MCF 10A (cell line): ENCODE data around the gene TNNI2. TPM values are rescaled to one million over a fixed set of nuclear protein-coding genes. Genes with fewer than 3 reads are reported as not detected.
A peak's percentile ranks its signal among the peaks of the same experiment; 100 is the strongest.

ENCODE experiments used
- BruUV-seq: library from RNA; stranded (reverse); fragments of 400-500 nt; replicated peaks from 2 replicates; lab custom pipeline; 2021; lab: Mats Ljungman, UMichigan
- CTCF ChIA-PET: fragments of 300-600 bp; sonication (Branson Sonifier 250); formaldehyde crosslinking; extraction: SDS; loops from one replicate; lab custom pipeline; 2021; ENCODE audit warnings: antibody characterized with exemption, inconsistent platforms; lab: Yijun Ruan, JAX
- POLR2A ChIA-PET: fragments of 300-600, 350-650 bp; sonication (Branson Sonifier 250); formaldehyde crosslinking; extraction: SDS; loops from one replicate; lab custom pipeline; 2020; ENCODE audit warnings: antibody characterized with exemption, inconsistent platforms; lab: Yijun Ruan, JAX
- DNase-seq: peaks from one replicate; pipeline ENCODE4 v3.0.0-alpha.2; 2018; ENCODE audit not compliant: unreplicated experiment
- H3K27ac Mint-ChIP-seq: one replicate; pipeline ENCODE4 v1.8.0; 2022; ENCODE audit warnings: mild to moderate bottlenecking, low read depth, mixed read lengths; ENCODE audit not compliant: unreplicated experiment
- H3K27me3 Mint-ChIP-seq: one replicate; pipeline ENCODE4 v1.8.0; 2022; ENCODE audit warnings: mixed read lengths; ENCODE audit not compliant: insufficient read depth, unreplicated experiment
- H3K36me3 Mint-ChIP-seq: one replicate; pipeline ENCODE4 v1.8.0; 2022; ENCODE audit warnings: mild to moderate bottlenecking, moderate library complexity, mixed read lengths; ENCODE audit not compliant: insufficient read depth, unreplicated experiment
- H3K4me1 Mint-ChIP-seq: one replicate; pipeline ENCODE4 v1.8.0; 2022; ENCODE audit warnings: mixed read lengths; ENCODE audit not compliant: insufficient read depth, unreplicated experiment
- H3K4me3 Mint-ChIP-seq: one replicate; pipeline ENCODE4 v1.8.0; 2022; ENCODE audit warnings: mild to moderate bottlenecking, moderate library complexity, mixed read lengths; ENCODE audit not compliant: unreplicated experiment
- H3K9me3 Mint-ChIP-seq: one replicate; pipeline ENCODE4 v1.8.0; 2022; ENCODE audit warnings: mixed read lengths; ENCODE audit not compliant: unreplicated experiment
- intact Hi-C: fragments of 100-400 bp; cut with micrococcal nuclease; formaldehyde crosslinking; loops from 2 replicates; pipeline ENCODE4 v1.14.1; 2022
- total RNA-seq: library from RNA; stranded (reverse); gene quantifications from 2 replicates; pipeline ENCODE4 v1.2.3, GENCODE V29; 2022
- TF ChIP-seq, protein P1 (sequence below): fragments of 200-600 bp; IDR thresholded peaks from one replicate; pipeline ENCODE4 v1.8.0; 2022; ENCODE audit warnings: antibody characterized with exemption, mild to moderate bottlenecking; ENCODE audit not compliant: unreplicated experiment

Gene TNNI2
- total RNA-seq, 1 experiment from 2014 or later, result 77.7 TPM

DNA sequence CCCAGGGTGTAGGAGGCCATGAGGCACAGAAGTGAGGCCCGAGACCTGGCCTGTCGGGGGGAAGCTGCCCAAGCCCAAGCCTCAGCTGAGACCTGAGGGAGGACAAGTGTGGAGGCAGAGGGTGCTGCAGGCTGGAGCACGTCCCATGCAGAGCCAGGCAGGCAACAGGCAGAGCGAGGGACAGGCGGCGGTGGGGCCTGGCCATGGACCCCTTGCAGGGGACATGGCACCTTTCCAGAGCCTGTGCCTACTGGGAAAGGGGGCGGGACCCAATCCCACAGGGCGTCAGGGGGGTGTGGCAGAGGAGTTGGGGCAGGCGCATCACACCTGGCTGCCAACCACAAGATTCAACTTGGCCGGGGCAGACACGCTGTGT is 4.3 kb downstream of the TNNI2 start:
- intact Hi-C loops, result no loop called here

DNA sequence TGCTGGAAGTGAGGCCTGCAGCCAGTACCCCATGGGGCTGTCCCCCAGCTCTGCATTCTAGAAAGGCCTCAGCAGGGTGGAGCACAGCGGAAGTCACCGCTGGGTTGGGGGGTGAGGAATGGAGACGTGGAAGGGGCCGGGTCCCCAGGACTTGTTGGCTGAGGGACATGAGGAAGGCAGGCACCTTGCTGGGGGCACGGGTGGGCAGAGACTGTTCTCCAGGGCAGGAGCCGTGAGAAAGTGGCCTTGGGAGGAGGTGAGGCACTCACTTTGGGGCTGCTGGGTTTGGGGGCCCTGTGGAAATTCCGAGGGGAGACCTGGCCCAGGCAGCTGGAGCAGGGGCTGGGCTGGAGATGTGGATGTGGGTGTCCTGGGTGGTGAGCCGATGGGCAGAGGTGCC is 5.0 kb downstream of the TNNI2 start:
- H3K9me3 Mint-ChIP-seq, result no peaks in the 10 kb centered on the region
- ChIA-PET CTCF (no interaction called here), POLR2A (interaction anchor here (1.0 to 2.2 kb wide), 2 partner anchors 10 to 19 kb away, joined by 3 to 32 read pairs; partner anchors contain the start of gene SYT8)
- H3K4me3 Mint-ChIP-seq, result peak overlapping the region; percentile 48
- intact Hi-C loops, result no loop called here
- no peaks in the 10 kb centered on the region for H3K27me3 Mint-ChIP-seq
- DNase-seq, result no peak
- H3K27ac Mint-ChIP-seq, result peak overlapping the region; percentile 77
- H3K36me3 Mint-ChIP-seq, result peaks cover 25% of the 10 kb centered on the region
- TF ChIP-seq, protein P1, sequence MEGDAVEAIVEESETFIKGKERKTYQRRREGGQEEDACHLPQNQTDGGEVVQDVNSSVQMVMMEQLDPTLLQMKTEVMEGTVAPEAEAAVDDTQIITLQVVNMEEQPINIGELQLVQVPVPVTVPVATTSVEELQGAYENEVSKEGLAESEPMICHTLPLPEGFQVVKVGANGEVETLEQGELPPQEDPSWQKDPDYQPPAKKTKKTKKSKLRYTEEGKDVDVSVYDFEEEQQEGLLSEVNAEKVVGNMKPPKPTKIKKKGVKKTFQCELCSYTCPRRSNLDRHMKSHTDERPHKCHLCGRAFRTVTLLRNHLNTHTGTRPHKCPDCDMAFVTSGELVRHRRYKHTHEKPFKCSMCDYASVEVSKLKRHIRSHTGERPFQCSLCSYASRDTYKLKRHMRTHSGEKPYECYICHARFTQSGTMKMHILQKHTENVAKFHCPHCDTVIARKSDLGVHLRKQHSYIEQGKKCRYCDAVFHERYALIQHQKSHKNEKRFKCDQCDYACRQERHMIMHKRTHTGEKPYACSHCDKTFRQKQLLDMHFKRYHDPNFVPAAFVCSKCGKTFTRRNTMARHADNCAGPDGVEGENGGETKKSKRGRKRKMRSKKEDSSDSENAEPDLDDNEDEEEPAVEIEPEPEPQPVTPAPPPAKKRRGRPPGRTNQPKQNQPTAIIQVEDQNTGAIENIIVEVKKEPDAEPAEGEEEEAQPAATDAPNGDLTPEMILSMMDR, result no peak
- BruUV-seq, result no TSS peak
- peaks cover 38% of the 10 kb centered on the region for H3K4me1 Mint-ChIP-seq

More for the DNA sequence above, 4.3 kb downstream of the TNNI2 start:
- H3K4me1 Mint-ChIP-seq, result peaks cover 31% of the 10 kb centered on the region
- BruUV-seq, result no TSS peak
- ChIA-PET CTCF (interaction anchor here (0.7 to 1.0 kb wide), 2 partner anchors 105 to 112 kb away, joined by 3 read pairs; no protein-coding TSS in a partner anchor), POLR2A (interaction anchor here (0.6 to 2.2 kb wide), 8 partner anchors 9 to 96 kb away, joined by 3 to 32 read pairs (median 3); partner anchors contain the start of genes IFITM10 and SYT8)
- TF ChIP-seq, protein P1, result no peak
- no peaks in the 10 kb centered on the region for H3K27me3 Mint-ChIP-seq
- peak overlapping the region; percentile 77 for H3K27ac Mint-ChIP-seq
- H3K4me3 Mint-ChIP-seq, result peak overlapping the region; percentile 48
- peaks cover 26% of the 10 kb centered on the region for H3K36me3 Mint-ChIP-seq
- H3K9me3 Mint-ChIP-seq, result no peaks in the 10 kb centered on the region
- peak; percentile 85 for DNase-seq

DNA sequence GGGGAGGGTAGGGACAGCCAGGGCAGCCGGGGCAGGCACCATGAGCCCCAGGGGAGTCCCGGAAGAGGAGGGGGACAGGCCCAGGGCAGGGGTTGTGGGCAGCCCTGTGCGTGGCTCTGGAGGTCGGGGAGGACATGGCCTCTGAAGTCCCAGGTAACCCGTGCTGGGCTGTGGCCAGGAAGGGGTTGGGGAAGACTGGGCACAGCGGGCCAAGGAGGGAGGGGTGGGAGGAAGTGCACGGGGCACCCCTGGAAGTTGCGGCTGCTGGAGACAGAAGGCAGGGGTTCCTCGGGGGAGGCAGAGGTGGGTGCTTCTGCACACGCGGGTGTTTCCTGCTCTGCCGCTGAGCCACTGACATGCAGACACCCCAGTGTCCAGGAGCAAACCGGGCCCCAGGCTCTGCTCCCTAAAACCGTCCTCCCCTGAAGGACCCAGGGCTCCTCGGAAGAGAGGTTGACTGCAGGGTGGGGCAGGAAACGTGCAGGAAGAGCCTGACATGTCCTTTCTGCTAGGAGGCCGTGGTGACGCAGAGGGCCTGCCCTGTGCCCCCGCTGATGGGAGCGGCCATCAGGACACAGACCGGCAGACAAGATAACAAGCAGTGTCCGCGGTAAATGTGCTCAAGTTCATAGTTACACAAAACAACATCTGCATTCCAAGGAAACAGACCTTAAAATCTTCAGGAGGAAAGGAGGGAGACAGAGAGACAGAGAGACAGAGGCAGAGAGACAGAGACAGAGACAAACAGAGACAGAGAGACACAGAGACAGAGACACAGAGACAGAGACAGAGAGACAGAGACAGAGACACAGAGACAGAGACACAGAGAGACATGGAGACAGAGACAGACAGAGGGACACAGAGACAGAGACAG is 5.7 kb downstream of the TNNI2 start:
- Mint-ChIP-seq H3K9me3 (no peaks in the 10 kb centered on the region), H3K4me3 (peak overlapping the region; percentile 48), H3K27me3 (no peaks in the 10 kb centered on the region), H3K4me1 (peaks cover 40% of the 10 kb centered on the region), H3K36me3 (peaks cover 27% of the 10 kb centered on the region), H3K27ac (peak overlapping the region; percentile 77)
- DNase-seq, result peak; percentile 60
- POLR2A ChIA-PET, result interaction anchor here (1.0 to 2.2 kb wide), 2 partner anchors 11 to 18 kb away, joined by 3 to 32 read pairs; partner anchors contain the start of gene SYT8
- TF ChIP-seq, protein P1, result no peak
- CTCF ChIA-PET, result no interaction called here
- intact Hi-C loops, result no loop called here
- no TSS peak for BruUV-seq

DNA sequence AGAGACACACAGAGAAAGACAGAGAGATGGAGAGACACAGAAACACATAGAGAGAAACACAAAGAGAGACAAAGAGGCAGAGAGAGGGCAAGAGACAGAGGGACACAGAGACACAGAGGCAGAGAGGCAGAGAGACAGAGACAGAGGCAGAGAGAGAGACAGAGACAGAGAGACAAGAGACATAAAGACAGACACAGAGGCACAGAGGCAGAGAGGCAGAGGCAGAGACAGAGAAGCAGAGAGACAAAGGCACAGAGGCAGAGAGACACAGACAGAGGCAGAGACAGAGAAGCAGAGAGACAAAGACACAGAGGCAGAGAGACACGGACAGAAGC is 6.3 kb downstream of the TNNI2 start:
- peaks cover 40% of the 10 kb centered on the region for H3K4me1 Mint-ChIP-seq
- peaks cover 25% of the 10 kb centered on the region for H3K36me3 Mint-ChIP-seq
- BruUV-seq, result no TSS peak
- POLR2A ChIA-PET, result interaction anchor here (0.7 kb wide), 1 partner anchor 8 kb away, joined by 3 read pairs; no protein-coding TSS in a partner anchor
- CTCF ChIA-PET, result interaction anchor here (1.0 to 1.3 kb wide), 2 partner anchors 12 to 298 kb away, joined by 3 to 4 read pairs; no protein-coding TSS in a partner anchor
- no peak for DNase-seq
- H3K27me3 Mint-ChIP-seq, result no peaks in the 10 kb centered on the region
- peak overlapping the region; percentile 13 for H3K4me3 Mint-ChIP-seq
- H3K9me3 Mint-ChIP-seq, result no peaks in the 10 kb centered on the region
- TF ChIP-seq, protein P1, result no peak
- intact Hi-C loops, result no loop called here
- H3K27ac Mint-ChIP-seq, result peak overlapping the region; percentile 77
